IMR-90 (cell line): ENCODE results near the gene GNA15. TPM values are rescaled to one million over a fixed set of nuclear protein-coding genes. Genes with fewer than 3 reads are reported as not detected.

Source experiments
- ATAC-seq: fragments of 200-7000 bp; cut with Tn5 transposase; 2 replicates; pipeline ENCODE4 v1.9.1; 2020; ENCODE audit warnings: low read depth, mild to moderate bottlenecking, moderate library complexity
- BruUV-seq: library from RNA; stranded (reverse); fragments of 400-500 nt; replicated peaks from 2 replicates; lab custom pipeline; 2021; lab: Mats Ljungman, UMichigan
- CTCF ChIA-PET: fragments of 300-600 bp; formaldehyde crosslinking; extraction: SDS; loops from one replicate; lab custom pipeline; 2021; ENCODE audit warnings: antibody characterized with exemption; lab: Yijun Ruan, JAX
- POLR2A ChIA-PET: fragments of 300-600 bp; sonication (Branson Sonifier 250); formaldehyde crosslinking; loops from one replicate; lab custom pipeline; 2022; ENCODE audit warnings: antibody characterized with exemption; ENCODE audit not compliant: unreplicated experiment; lab: Charles Lee
- DNase-seq: peaks from one replicate; pipeline ENCODE4 v3.0.0; 2013
- H2AFZ ChIP-seq: replicated peaks from 2 replicates; pipeline ENCODE3; 2013; ENCODE audit warnings: low read length, mild to moderate bottlenecking; ENCODE audit not compliant: poor library complexity
- H2AK5ac ChIP-seq: 2 replicates; pipeline ENCODE4 v1.6.1; 2013; ENCODE audit warnings: low read depth, low read length, inconsistent platforms
- H2AK9ac ChIP-seq: replicated peaks from 2 replicates; pipeline ENCODE3; 2013; ENCODE audit warnings: mild to moderate bottlenecking, low read depth, low read length, moderate library complexity; ENCODE audit not compliant: poor library complexity
- H2BK120ac ChIP-seq: 2 replicates; pipeline ENCODE4 v1.6.1; 2013; ENCODE audit warnings: low read depth, low read length, inconsistent platforms
- H2BK15ac ChIP-seq: 3 replicates; pipeline ENCODE4 v1.6.1; 2013; ENCODE audit warnings: low read depth, low read length, inconsistent platforms
- H2BK20ac ChIP-seq: 2 replicates; pipeline ENCODE4 v1.6.1; 2013; ENCODE audit warnings: low read depth, mild to moderate bottlenecking, inconsistent platforms, low read length, moderate library complexity
- H2BK5ac ChIP-seq: 2 replicates; pipeline ENCODE4 v1.6.1; 2013; ENCODE audit warnings: mild to moderate bottlenecking, low read depth, low read length, inconsistent platforms; ENCODE audit not compliant: poor library complexity, severe bottlenecking
- H3K14ac ChIP-seq: replicated peaks from 2 replicates; pipeline ENCODE4 v1.6.1; 2013; ENCODE audit warnings: low read depth, low read length, inconsistent platforms
- H3K18ac ChIP-seq: 2 replicates; pipeline ENCODE4 v1.6.1; 2013; ENCODE audit warnings: low read depth, low read length, control low read depth
- H3K23ac ChIP-seq: 2 replicates; pipeline ENCODE4 v1.6.1; 2013; ENCODE audit warnings: low read depth, low read length, inconsistent platforms
- H3K27ac ChIP-seq: 2 replicates; pipeline ENCODE4 v1.5.1; 2013; ENCODE audit warnings: mild to moderate bottlenecking, control low read depth, low read length; ENCODE audit not compliant: insufficient read depth
- H3K27me3 ChIP-seq: 2 replicates; pipeline ENCODE4 v1.6.1; 2013; ENCODE audit warnings: low read length; ENCODE audit not compliant: control insufficient read depth, insufficient read depth
- H3K36me3 ChIP-seq: 2 replicates; pipeline ENCODE4 v1.6.1; 2013; ENCODE audit warnings: low read length, mixed read lengths; ENCODE audit not compliant: control insufficient read depth, insufficient read depth
- H3K4ac ChIP-seq: 2 replicates; pipeline ENCODE4 v1.6.1; 2013; ENCODE audit warnings: low read depth, low read length, inconsistent platforms
- H3K4me1 ChIP-seq: 2 replicates; pipeline ENCODE4 v1.6.1; 2013; ENCODE audit warnings: low read length, mixed read lengths; ENCODE audit not compliant: control insufficient read depth, insufficient read depth
- H3K4me2 ChIP-seq: 2 replicates; pipeline ENCODE4 v1.6.1; 2013; ENCODE audit warnings: low read depth, mild to moderate bottlenecking, control low read depth, low read length, moderate library complexity
- H3K4me3 ChIP-seq: 2 replicates; pipeline ENCODE4 v1.5.1; 2013; ENCODE audit warnings: low read depth, mild to moderate bottlenecking, control low read depth, low read length, moderate library complexity; ENCODE audit not compliant: insufficient read depth
- H3K56ac ChIP-seq: 2 replicates; pipeline ENCODE4 v1.6.1; 2013; ENCODE audit warnings: low read length, inconsistent platforms; ENCODE audit not compliant: insufficient read depth; ENCODE audit errors: extremely low read depth
- H3K79me1 ChIP-seq, 2 experiments: 2 replicates each; pipeline ENCODE4 v1.6.1; 2013; ENCODE audit warnings: low read length in 2 of 2, inconsistent platforms in 1 of 2, low read depth in 1 of 2
- H3K9ac ChIP-seq: 2 replicates; pipeline ENCODE4 v1.6.1; 2013; ENCODE audit warnings: low read depth, low read length, control low read depth
- H3K9me1 ChIP-seq: 2 replicates; pipeline ENCODE4 v1.6.1; 2013; ENCODE audit warnings: low read length, inconsistent platforms; ENCODE audit not compliant: insufficient read depth
- H3K9me3 ChIP-seq: 2 replicates; pipeline ENCODE4 v1.6.1; 2013; ENCODE audit warnings: low read length; ENCODE audit not compliant: control insufficient read depth, insufficient read depth
- H4K20me1 ChIP-seq: 2 replicates; pipeline ENCODE4 v1.6.1; 2013; ENCODE audit warnings: low read length, inconsistent platforms; ENCODE audit not compliant: insufficient read depth
- H4K5ac ChIP-seq: 2 replicates; pipeline ENCODE4 v1.6.1; 2013; ENCODE audit warnings: mild to moderate bottlenecking, low read depth, low read length, control low read depth
- H4K8ac ChIP-seq, 2 experiments: 2 replicates each; pipeline ENCODE4 v1.6.1; 2013; ENCODE audit warnings: low read depth in 2 of 2, low read length in 2 of 2, control low read depth in 1 of 2, inconsistent platforms in 1 of 2
- H4K91ac ChIP-seq: 2 replicates; pipeline ENCODE4 v1.6.1; 2013; ENCODE audit warnings: low read depth, low read length, inconsistent platforms; ENCODE audit not compliant: insufficient read depth
- CHD1 ChIP-seq: IDR thresholded peaks from 2 replicates; pipeline ENCODE4 v1.6.1; 2012; ENCODE audit warnings: low read depth, low read length, improper control_type of control experiment
- CTCF ChIP-seq: conservative IDR thresholded peaks from 2 replicates; pipeline ENCODE4 v1.5.1; 2012; ENCODE audit warnings: mild to moderate bottlenecking, low read depth, low read length, improper control_type of control experiment
- ELK1 ChIP-seq: fragments of 150-350 bp; IDR thresholded peaks from 2 replicates; pipeline ENCODE4 v1.6.1; 2016; ENCODE audit warnings: low read depth, mild to moderate bottlenecking, low read length, moderate library complexity, borderline replicate concordance
- FOS ChIP-seq: fragments of 150-350 bp; IDR thresholded peaks from 2 replicates; pipeline ENCODE4 v1.6.1; 2016; ENCODE audit warnings: low read depth, low read length
- MAFK ChIP-seq: IDR thresholded peaks from 2 replicates; pipeline ENCODE4 v1.6.1; 2012; ENCODE audit warnings: low read depth, low read length, improper control_type of control experiment
- MAZ ChIP-seq: IDR thresholded peaks from 2 replicates; pipeline ENCODE4 v1.6.1; 2012; ENCODE audit warnings: low read depth, mild to moderate bottlenecking, low read length, improper control_type of control experiment, moderate library complexity, borderline replicate concordance
- MXI1 ChIP-seq: IDR thresholded peaks from 2 replicates; pipeline ENCODE4 v1.6.1; 2012; ENCODE audit warnings: low read depth, mild to moderate bottlenecking, low read length, moderate library complexity, borderline replicate concordance
- NFE2L2 ChIP-seq: fragments of 150-350 bp; IDR thresholded peaks from 2 replicates; pipeline ENCODE4 v1.6.1; 2016; ENCODE audit warnings: low read depth, mild to moderate bottlenecking, low read length
- POLR2A ChIP-seq: IDR thresholded peaks from 2 replicates; pipeline ENCODE4 v1.6.1; 2012; ENCODE audit warnings: mild to moderate bottlenecking, low read depth, low read length
- RCOR1 ChIP-seq: IDR thresholded peaks from 2 replicates; pipeline ENCODE4 v1.6.1; 2012; ENCODE audit warnings: mild to moderate bottlenecking, low read length, improper control_type of control experiment; ENCODE audit not compliant: insufficient replicate concordance
- SMC3 ChIP-seq: fragments of 150-350 bp; IDR thresholded peaks from 2 replicates; pipeline ENCODE4 v1.6.1; 2016; ENCODE audit warnings: low read depth, mild to moderate bottlenecking, antibody characterized with exemption, low read length, moderate library complexity
- USF2 ChIP-seq: fragments of 150-350 bp; IDR thresholded peaks from 2 replicates; pipeline ENCODE4 v1.6.1; 2017; ENCODE audit warnings: mild to moderate bottlenecking, antibody characterized with exemption, low read length, low read depth
- WGBS, 2 experiments: methylation state at CpG; one replicate each; pipeline versions ENCODE4 v1.1.5 to v1.1.7; 2013; ENCODE audit warnings: missing lambda C conversion rate in 2 of 2; ENCODE audit not compliant: insufficient read length in 1 of 2; ENCODE audit errors: extremely low coverage in 2 of 2; 5-methylcytosine and 5-hydroxymethylcytosine counted together
- dilution Hi-C: fragments of 300-500 bp; cut with HindIII; formaldehyde crosslinking; loops from one replicate; pipeline ENCODE4 v1.14.3; 2018; ENCODE audit warnings: low sequenced_read_pairs; ENCODE audit not compliant: unreplicated experiment
- in situ Hi-C: fragments of 300-500 bp; cut with MboI; formaldehyde crosslinking; loops from 3 replicates; pipeline ENCODE4 v1.14.3; 2019; ENCODE audit warnings: low sequenced_read_pairs, inconsistent platforms, mixed read lengths
- intact Hi-C: fragments of 100-400 bp; cut with micrococcal nuclease; formaldehyde crosslinking; loops from 2 replicates; pipeline ENCODE4 v1.10.0; 2022
- polyA plus RNA-seq, 3 experiments: library from polyadenylated mRNA; depleted of rRNA; stranded (reverse); fragments of >200 nt; gene quantifications; 2 replicates each; pipeline ENCODE4 v1.2.3, GENCODE V29; 2012; ENCODE audit warnings: low replicate concordance in 1 of 3
- total RNA-seq: library from RNA; depleted of rRNA; stranded (reverse); fragments of >200 nt; gene quantifications from 2 replicates; pipeline ENCODE4 v1.2.3, GENCODE V29; 2012

The GNA15 gene
- total and polyA plus RNA-seq, 2 of the 4 experiments (the other 2 are of a cell fraction): 0.18 TPM; not detected in 1

GRCh38 chr19:3137119-3137518, 1.3 kb downstream of the GNA15 start:
- no peaks in the 10 kb centered on the region for H3K36me3 ChIP-seq
- no peak overlapping the region for H3K4me3 ChIP-seq
- dilution Hi-C loops (no loop called here), intact Hi-C loops (no loop called here), in situ Hi-C loops (no loop called here)
- no peak overlapping the region for H3K14ac ChIP-seq
- H3K4me2 ChIP-seq: no peak overlapping the region
- WGBS, 2 experiments: 38% methylated on average over 5 of the region's 7 CpGs; no CpG with 5 or more reads in 1 of the 2 experiments
- H3K18ac ChIP-seq: no peak overlapping the region
- H3K4ac ChIP-seq: no peak overlapping the region
- no peak overlapping the region for H4K8ac ChIP-seq
- no TSS peak for BruUV-seq
- ChIA-PET CTCF (no interaction called here), POLR2A (no interaction called here)
- no peak overlapping the region for H4K5ac ChIP-seq
- H3K27me3 ChIP-seq: no peaks in the 10 kb centered on the region
- H4K20me1 ChIP-seq: no peaks in the 10 kb centered on the region
- peaks cover 3% of the 10 kb centered on the region; the same call in 1 of the 2 replicates for H3K9me3 ChIP-seq
- H3K9ac ChIP-seq: no peak overlapping the region
- H2AK9ac ChIP-seq: no peak overlapping the region
- no peak overlapping the region for H2AK5ac ChIP-seq
- H3K4me1 ChIP-seq: peaks cover 5% of the 10 kb centered on the region
- no peak overlapping the region for H2BK5ac ChIP-seq
- H2BK20ac ChIP-seq: no peak overlapping the region
- TF ChIP-seq CHD1: no peak
- TF ChIP-seq POLR2A: no peak
- TF ChIP-seq FOS: no peak
- no peak for TF ChIP-seq CTCF
- no peak for TF ChIP-seq MXI1
- TF ChIP-seq USF2: no peak
- no peak for TF ChIP-seq ELK1
- TF ChIP-seq RCOR1: no peak
- TF ChIP-seq NFE2L2: no peak
- no peak for TF ChIP-seq MAZ
- no peak for TF ChIP-seq SMC3
- TF ChIP-seq MAFK: no peak
- no peak overlapping the region for H2BK120ac ChIP-seq
- H3K23ac ChIP-seq: no peak overlapping the region
- no peaks in the 10 kb centered on the region for H3K79me1 ChIP-seq
- H3K56ac ChIP-seq: no peak overlapping the region
- no peak overlapping the region for H2BK15ac ChIP-seq
- DNase-seq: no peak
- H3K9me1 ChIP-seq: no peaks in the 10 kb centered on the region
- ATAC-seq: no peak
- H2AFZ ChIP-seq: no peak overlapping the region
- H3K27ac ChIP-seq: no peak overlapping the region
- no peak overlapping the region for H4K91ac ChIP-seq
